ENCODE measurements around the gene NLE1.

DNA sequence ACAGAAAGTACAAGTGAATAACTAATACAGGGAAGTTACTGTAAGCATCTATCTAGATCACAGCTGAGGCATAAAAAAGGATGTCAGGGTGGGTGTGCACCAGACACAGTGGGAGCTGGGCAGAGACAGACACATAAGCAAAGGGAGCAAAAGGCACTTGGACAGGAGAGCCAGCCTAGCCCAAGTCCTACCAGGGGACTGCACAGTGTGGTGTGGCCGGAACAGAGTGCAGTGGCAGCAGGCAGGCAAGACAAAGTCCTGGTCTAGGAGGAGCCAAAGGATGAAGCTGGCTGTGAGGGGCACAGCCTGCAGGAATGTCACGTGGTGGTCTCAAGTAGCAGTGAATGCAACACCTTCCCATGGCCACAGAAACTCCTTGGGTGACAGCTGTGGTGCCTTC lies 44.3 kb downstream of the NLE1 start:
- TF ChIP-seq RAD21 (conservative IDR thresholded peaks at IDR 0.05 in 1 of 2, IDR thresholded peaks at IDR 0.05 in 1 of 2) (no peak), RCOR1 (IDR thresholded peaks at IDR 0.05; ENCODE audit: low read depth, low read length) (no peak), POLR2AphosphoS2 (conservative IDR thresholded peaks at IDR 0.05; ENCODE audit: low read length) (no peak), POLR2A (IDR thresholded peaks at IDR 0.05; ENCODE audit: low read length) (no peak), EP300 (IDR thresholded peaks at IDR 0.05) (no peak), SMC3 (IDR thresholded peaks at IDR 0.05) (no peak), ZFP36 (IDR thresholded peaks at IDR 0.05; ENCODE audit: borderline replicate concordance, partially characterized antibody) (no peak), TP53 (CRISPR knock-in tag; IDR thresholded peaks at IDR 0.05) (no peak), MYC (IDR thresholded peaks at IDR 0.05; ENCODE audit: borderline replicate concordance, low read length) (no peak), JUN (IDR thresholded peaks at IDR 0.05) (no peak), BHLHE40 (IDR thresholded peaks at IDR 0.05; ENCODE audit: low read depth, low read length) (no peak)
- TF ChIP-seq, protein P1, sequence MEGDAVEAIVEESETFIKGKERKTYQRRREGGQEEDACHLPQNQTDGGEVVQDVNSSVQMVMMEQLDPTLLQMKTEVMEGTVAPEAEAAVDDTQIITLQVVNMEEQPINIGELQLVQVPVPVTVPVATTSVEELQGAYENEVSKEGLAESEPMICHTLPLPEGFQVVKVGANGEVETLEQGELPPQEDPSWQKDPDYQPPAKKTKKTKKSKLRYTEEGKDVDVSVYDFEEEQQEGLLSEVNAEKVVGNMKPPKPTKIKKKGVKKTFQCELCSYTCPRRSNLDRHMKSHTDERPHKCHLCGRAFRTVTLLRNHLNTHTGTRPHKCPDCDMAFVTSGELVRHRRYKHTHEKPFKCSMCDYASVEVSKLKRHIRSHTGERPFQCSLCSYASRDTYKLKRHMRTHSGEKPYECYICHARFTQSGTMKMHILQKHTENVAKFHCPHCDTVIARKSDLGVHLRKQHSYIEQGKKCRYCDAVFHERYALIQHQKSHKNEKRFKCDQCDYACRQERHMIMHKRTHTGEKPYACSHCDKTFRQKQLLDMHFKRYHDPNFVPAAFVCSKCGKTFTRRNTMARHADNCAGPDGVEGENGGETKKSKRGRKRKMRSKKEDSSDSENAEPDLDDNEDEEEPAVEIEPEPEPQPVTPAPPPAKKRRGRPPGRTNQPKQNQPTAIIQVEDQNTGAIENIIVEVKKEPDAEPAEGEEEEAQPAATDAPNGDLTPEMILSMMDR (IDR thresholded peaks at IDR 0.05), result no peak
- TF ChIP-seq, protein P2, sequence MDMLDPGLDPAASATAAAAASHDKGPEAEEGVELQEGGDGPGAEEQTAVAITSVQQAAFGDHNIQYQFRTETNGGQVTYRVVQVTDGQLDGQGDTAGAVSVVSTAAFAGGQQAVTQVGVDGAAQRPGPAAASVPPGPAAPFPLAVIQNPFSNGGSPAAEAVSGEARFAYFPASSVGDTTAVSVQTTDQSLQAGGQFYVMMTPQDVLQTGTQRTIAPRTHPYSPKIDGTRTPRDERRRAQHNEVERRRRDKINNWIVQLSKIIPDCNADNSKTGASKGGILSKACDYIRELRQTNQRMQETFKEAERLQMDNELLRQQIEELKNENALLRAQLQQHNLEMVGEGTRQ (IDR thresholded peaks at IDR 0.05), result no peak
- TF ChIP-seq, protein P3, sequence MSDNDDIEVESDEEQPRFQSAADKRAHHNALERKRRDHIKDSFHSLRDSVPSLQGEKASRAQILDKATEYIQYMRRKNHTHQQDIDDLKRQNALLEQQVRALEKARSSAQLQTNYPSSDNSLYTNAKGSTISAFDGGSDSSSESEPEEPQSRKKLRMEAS (IDR thresholded peaks at IDR 0.05), result no peak
